Liver (tissue), 9 donors: Measurements from ENCODE around the gene FTO. TPM values are rescaled to one million over a fixed set of nuclear protein-coding genes. Genes with fewer than 3 reads are reported as not detected.

Experiments used
- DNase-seq: peaks from one replicate; pipeline ENCODE4 v3.0.0-alpha.2; 2017; ENCODE audit warnings: low spot score
- H3K27ac ChIP-seq, 2 donors: one replicate each; pipeline ENCODE4 v1.7.0; 2013; ENCODE audit warnings: inconsistent platforms in 2 of 2, low read length in 2 of 2, control low read depth in 1 of 2, low read depth in 1 of 2, mild to moderate bottlenecking in 1 of 2
- H3K27me3 ChIP-seq, 4 donors: one replicate each; pipeline versions ENCODE4 v1.6.1 to v1.7.0; 2013; ENCODE audit warnings: low read length in 3 of 4, inconsistent platforms in 1 of 4, mild to moderate bottlenecking in 1 of 4, moderate library complexity in 1 of 4; ENCODE audit not compliant: control insufficient read depth in 4 of 4, insufficient read depth in 4 of 4
- H3K36me3 ChIP-seq, 4 donors: one replicate each; pipeline versions ENCODE4 v1.6.1 to v1.7.0; 2013; ENCODE audit warnings: low read length in 3 of 4, mild to moderate bottlenecking in 3 of 4, low read depth in 1 of 4, moderate library complexity in 1 of 4; ENCODE audit not compliant: control insufficient read depth in 4 of 4, insufficient read depth in 3 of 4
- H3K4me1 ChIP-seq, 4 donors: one replicate each; pipeline versions ENCODE4 v1.6.1 to v1.7.0; 2013; ENCODE audit warnings: low read length in 3 of 4, mild to moderate bottlenecking in 3 of 4, moderate library complexity in 1 of 4; ENCODE audit not compliant: control insufficient read depth in 4 of 4, insufficient read depth in 4 of 4
- H3K4me3 ChIP-seq, 3 donors: one replicate each; pipeline versions ENCODE4 v1.6.1 to v1.7.0; 2013; ENCODE audit warnings: low read length in 3 of 3, control low read depth in 1 of 3, low read depth in 1 of 3, mild to moderate bottlenecking in 1 of 3
- H3K9ac ChIP-seq, 2 donors: one replicate each; pipeline ENCODE4 v1.7.0; 2013; ENCODE audit warnings: low read length in 2 of 2, mild to moderate bottlenecking in 2 of 2, moderate library complexity in 2 of 2, control low read depth in 1 of 2, low read depth in 1 of 2
- H3K9me3 ChIP-seq, 4 donors: one replicate each; pipeline versions ENCODE4 v1.6.1 to v1.7.0; 2013; ENCODE audit warnings: low read length in 3 of 4; ENCODE audit not compliant: control insufficient read depth in 4 of 4
- CTCF ChIP-seq: fragments of 150-350 bp; IDR thresholded peaks from 2 replicates; pipeline ENCODE4 v1.5.1; 2017; ENCODE audit warnings: improper control_type of control experiment, low read depth, low read length; ENCODE audit not compliant: missing input control
- EGR1 ChIP-seq, 2 donors: IDR thresholded peaks; 2 replicates each; pipeline ENCODE4 v1.6.1; 2016 to 2018; ENCODE audit warnings: antibody characterized with exemption in 2 of 2, low read depth in 2 of 2
- FOXA1 ChIP-seq: IDR thresholded peaks from 2 replicates; pipeline ENCODE4 v1.6.1; 2016; ENCODE audit warnings: antibody characterized with exemption
- FOXA2 ChIP-seq: IDR thresholded peaks from 2 replicates; pipeline ENCODE4 v1.6.1; 2016; ENCODE audit warnings: antibody characterized with exemption
- GABPA ChIP-seq, 2 donors: IDR thresholded peaks in 1 of 2; conservative IDR thresholded peaks in 1 of 2; 2 replicates each; pipeline ENCODE4 v1.6.1; 2016; ENCODE audit warnings: antibody characterized with exemption in 2 of 2, mild to moderate bottlenecking in 1 of 2, moderate library complexity in 1 of 2
- HNF4A ChIP-seq, 2 donors: conservative IDR thresholded peaks; 2 replicates each; pipeline ENCODE4 v1.6.1; 2016; ENCODE audit warnings: antibody characterized with exemption in 2 of 2, mild to moderate bottlenecking in 2 of 2
- HNF4G ChIP-seq: IDR thresholded peaks from 2 replicates; pipeline ENCODE4 v1.6.1; 2016; ENCODE audit warnings: antibody characterized with exemption
- JUND ChIP-seq, 2 donors: IDR thresholded peaks; 2 replicates each; pipeline ENCODE4 v1.6.1; 2016; ENCODE audit warnings: antibody characterized with exemption in 2 of 2
- NR2F2 ChIP-seq: IDR thresholded peaks from 2 replicates; pipeline ENCODE4 v1.6.1; 2016; ENCODE audit warnings: antibody characterized with exemption
- RAD21 ChIP-seq, 2 donors: IDR thresholded peaks; 2 replicates each; pipeline ENCODE4 v1.6.1; 2016; ENCODE audit warnings: antibody characterized with exemption in 2 of 2, mild to moderate bottlenecking in 2 of 2
- SP1 ChIP-seq: IDR thresholded peaks from 2 replicates; pipeline ENCODE4 v1.6.1; 2018; ENCODE audit warnings: antibody characterized with exemption, mild to moderate bottlenecking
- TAF1 ChIP-seq: conservative IDR thresholded peaks from 2 replicates; pipeline ENCODE4 v1.6.1; 2016; ENCODE audit warnings: antibody characterized with exemption, mild to moderate bottlenecking
- YY1 ChIP-seq: IDR thresholded peaks from 2 replicates; pipeline ENCODE4 v1.6.1; 2016; ENCODE audit warnings: antibody characterized with exemption, mild to moderate bottlenecking
- ZBTB33 ChIP-seq: IDR thresholded peaks from 2 replicates; pipeline ENCODE4 v1.6.1; 2016; ENCODE audit warnings: antibody characterized with exemption
- WGBS: extraction: QIAGEN DNeasy Blood & Tissue Kit; methylation state at CpG from one replicate; pipeline ENCODE4 v1.1.7; 2013; 5-methylcytosine and 5-hydroxymethylcytosine counted together
- polyA plus RNA-seq, 2 donors: library from polyadenylated mRNA; stranded (reverse) in 1 of 2; unstranded in 1 of 2; fragments of 200-250 nt in 1 of 2; fragments of >200 nt in 1 of 2; fragmentation: Nextera tagmentation in 1 of 2; extraction: Ambion mirVana in 1 of 2; gene quantifications; one replicate each; pipeline versions ENCODE4 v1.2.1 to v1.2.3, GENCODE V29; 2013 to 2015
- total RNA-seq, 2 donors: library from RNA; depleted of rRNA; stranded (reverse); fragments of >200 nt; gene quantifications; one replicate each; pipeline ENCODE4 v1.2.3, GENCODE V29; 2014
- TF ChIP-seq, protein P1 (sequence below): IDR thresholded peaks from 2 replicates; pipeline ENCODE4 v1.6.1; 2016; ENCODE audit warnings: antibody characterized with exemption, mild to moderate bottlenecking
- TF ChIP-seq, protein P2 (sequence below): IDR thresholded peaks from 2 replicates; pipeline ENCODE4 v1.6.1; 2016; ENCODE audit warnings: antibody characterized with exemption
- TF ChIP-seq, protein P3 (sequence below): IDR thresholded peaks from 2 replicates; pipeline ENCODE4 v1.6.1; 2016; ENCODE audit warnings: antibody characterized with exemption
- donor health status: healthy.
- donor health status: healthy.
- donor health status: healthy.
- donor health status: healthy.
- donor health status: healthy.

FTO gene
- total and polyA plus RNA-seq, 4 donors: 12.0 to 54.2 (median 24.6) TPM

GRCh38 chr16:54144572-54144947, 440.6 kb downstream of the FTO start:
- no peak overlapping the region for H3K27ac ChIP-seq
- no peaks in the 10 kb centered on the region for H3K27me3 ChIP-seq
- H3K9ac ChIP-seq: no peak overlapping the region
- TF ChIP-seq YY1 (no peak), JUND (IDR thresholded peaks at IDR 0.05) (no peak), FOXA1 (no peak), ZBTB33 (no peak), HNF4G (no peak), NR2F2 (no peak), TAF1 (no peak), CTCF (no peak), FOXA2 (no peak)
- TF ChIP-seq, protein P1, sequence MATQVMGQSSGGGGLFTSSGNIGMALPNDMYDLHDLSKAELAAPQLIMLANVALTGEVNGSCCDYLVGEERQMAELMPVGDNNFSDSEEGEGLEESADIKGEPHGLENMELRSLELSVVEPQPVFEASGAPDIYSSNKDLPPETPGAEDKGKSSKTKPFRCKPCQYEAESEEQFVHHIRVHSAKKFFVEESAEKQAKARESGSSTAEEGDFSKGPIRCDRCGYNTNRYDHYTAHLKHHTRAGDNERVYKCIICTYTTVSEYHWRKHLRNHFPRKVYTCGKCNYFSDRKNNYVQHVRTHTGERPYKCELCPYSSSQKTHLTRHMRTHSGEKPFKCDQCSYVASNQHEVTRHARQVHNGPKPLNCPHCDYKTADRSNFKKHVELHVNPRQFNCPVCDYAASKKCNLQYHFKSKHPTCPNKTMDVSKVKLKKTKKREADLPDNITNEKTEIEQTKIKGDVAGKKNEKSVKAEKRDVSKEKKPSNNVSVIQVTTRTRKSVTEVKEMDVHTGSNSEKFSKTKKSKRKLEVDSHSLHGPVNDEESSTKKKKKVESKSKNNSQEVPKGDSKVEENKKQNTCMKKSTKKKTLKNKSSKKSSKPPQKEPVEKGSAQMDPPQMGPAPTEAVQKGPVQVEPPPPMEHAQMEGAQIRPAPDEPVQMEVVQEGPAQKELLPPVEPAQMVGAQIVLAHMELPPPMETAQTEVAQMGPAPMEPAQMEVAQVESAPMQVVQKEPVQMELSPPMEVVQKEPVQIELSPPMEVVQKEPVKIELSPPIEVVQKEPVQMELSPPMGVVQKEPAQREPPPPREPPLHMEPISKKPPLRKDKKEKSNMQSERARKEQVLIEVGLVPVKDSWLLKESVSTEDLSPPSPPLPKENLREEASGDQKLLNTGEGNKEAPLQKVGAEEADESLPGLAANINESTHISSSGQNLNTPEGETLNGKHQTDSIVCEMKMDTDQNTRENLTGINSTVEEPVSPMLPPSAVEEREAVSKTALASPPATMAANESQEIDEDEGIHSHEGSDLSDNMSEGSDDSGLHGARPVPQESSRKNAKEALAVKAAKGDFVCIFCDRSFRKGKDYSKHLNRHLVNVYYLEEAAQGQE: no peak
- TF ChIP-seq, protein P2, sequence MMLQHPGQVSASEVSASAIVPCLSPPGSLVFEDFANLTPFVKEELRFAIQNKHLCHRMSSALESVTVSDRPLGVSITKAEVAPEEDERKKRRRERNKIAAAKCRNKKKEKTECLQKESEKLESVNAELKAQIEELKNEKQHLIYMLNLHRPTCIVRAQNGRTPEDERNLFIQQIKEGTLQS: no peak
- H3K4me3 ChIP-seq: no peak overlapping the region
- no peaks in the 10 kb centered on the region for H3K36me3 ChIP-seq
- peaks cover 0 to 3% (median 0%) of the 10 kb centered on the region in 4 donors for H3K9me3 ChIP-seq
- 90% methylated on average over 7 of the region's 7 CpGs for WGBS
- no peak for DNase-seq
- no peaks in the 10 kb centered on the region for H3K4me1 ChIP-seq

DNA sequence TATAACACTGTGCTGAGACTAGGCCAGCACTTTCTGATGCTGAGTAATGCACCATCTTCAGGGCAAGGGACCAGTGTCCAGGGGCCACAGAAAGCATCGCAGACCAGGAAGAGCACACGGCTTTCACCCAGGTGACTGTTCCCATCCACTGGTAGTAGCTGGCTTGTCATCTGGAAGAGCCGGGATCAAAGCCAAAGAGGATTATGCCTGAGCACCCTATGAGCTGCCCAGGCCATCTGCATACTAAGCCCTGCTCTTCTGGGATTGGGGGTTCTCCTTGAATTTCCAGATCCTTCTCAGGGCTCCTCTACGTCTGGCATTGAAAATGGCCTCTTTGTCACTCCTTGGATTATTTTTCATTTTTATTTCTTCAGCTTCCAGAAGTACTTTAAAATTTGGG, 441.9 kb downstream of the FTO start:
- WGBS: 71% methylated on average over 4 of the region's 4 CpGs
- Histone ChIP-seq H3K36me3 (no peaks in the 10 kb centered on the region), H3K9me3 (peaks cover 0 to 3% (median 0%) of the 10 kb centered on the region in 4 donors), H3K4me1 (no peaks in the 10 kb centered on the region), H3K27ac (no peak overlapping the region), H3K4me3 (no peak overlapping the region), H3K27me3 (no peaks in the 10 kb centered on the region), H3K9ac (no peak overlapping the region)
- DNase-seq: no peak
- TF ChIP-seq, protein P2: no peak
- TF ChIP-seq SP1 (no peak), FOXA1 (no peak), EGR1 (IDR thresholded peaks at IDR 0.05; ENCODE audit: low read depth in 2 of 2) (no peak), YY1 (no peak), HNF4G (no peak), JUND (IDR thresholded peaks at IDR 0.05) (no peak), HNF4A (conservative IDR thresholded peaks at IDR 0.05) (no peak), TAF1 (no peak), FOXA2 (no peak), NR2F2 (no peak), RAD21 (IDR thresholded peaks at IDR 0.05) (no peak), ZBTB33 (no peak), GABPA (IDR thresholded peaks at IDR 0.05 in 1 of 2, conservative IDR thresholded peaks at IDR 0.05 in 1 of 2) (no peak)
- TF ChIP-seq, protein P1: no peak
- TF ChIP-seq, protein P3, sequence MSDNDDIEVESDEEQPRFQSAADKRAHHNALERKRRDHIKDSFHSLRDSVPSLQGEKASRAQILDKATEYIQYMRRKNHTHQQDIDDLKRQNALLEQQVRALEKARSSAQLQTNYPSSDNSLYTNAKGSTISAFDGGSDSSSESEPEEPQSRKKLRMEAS: no peak
